Raji (cell line): ENCODE measurements around the gene ITGA8.

Experiments used
- POLR2A ChIP-seq: IDR thresholded peaks from 2 replicates; pipeline ENCODE4 v1.6.1; 2011; ENCODE audit warnings: low read depth, low read length, control low read depth; ENCODE audit not compliant: insufficient read depth

Gene ITGA8

DNA sequence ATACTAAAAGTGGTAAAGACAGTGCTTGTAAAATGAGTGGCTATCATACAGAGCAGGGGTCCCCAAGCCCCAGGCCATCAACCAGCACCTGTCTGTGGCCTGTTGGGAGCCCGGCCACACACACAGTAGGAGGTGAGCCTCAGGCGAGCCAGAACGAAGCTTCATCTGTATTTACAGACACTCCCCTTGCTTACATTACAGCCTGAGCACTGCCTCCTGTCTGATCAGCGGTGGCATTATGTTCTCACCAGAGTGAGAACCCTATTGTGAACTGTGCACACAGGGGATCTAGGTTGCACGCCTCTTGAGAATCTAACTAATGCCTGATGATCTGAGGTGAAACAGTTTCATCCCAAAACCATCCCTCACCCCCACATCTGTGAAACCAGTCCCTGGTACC is 58.7 kb downstream of the ITGA8 start:
- TF ChIP-seq POLR2A: no peak

DNA sequence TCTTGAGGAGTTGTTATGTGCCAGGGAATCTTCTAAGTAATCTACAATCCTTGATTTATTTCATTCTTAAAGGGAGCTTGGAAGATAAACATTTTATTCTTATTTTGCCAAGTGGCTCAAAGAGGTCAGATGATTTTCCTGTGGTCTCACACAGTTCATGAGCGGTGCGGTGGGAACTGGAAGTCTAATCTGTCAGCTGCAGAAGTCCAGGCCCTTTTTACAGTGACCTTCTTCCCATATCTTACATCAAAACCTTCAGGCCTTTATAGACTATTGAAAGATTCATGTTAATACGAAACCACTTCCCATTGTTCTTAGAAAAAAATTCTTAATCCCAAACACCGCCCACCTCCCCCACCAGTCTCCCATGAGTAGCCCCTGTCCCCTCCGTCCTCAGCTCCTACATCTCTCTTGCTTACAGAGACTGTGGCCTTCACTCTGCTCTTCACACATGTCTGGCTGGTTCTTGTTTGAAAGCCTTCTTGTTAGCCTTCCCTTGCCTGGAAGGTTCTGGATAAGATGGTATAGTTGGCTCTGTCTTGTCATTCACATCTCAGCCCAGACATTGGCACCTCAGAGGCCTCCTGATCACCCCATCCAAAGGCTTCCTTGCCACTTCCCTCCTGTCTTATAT is 61.5 kb downstream of the ITGA8 start:
- TF ChIP-seq POLR2A: no peak

DNA sequence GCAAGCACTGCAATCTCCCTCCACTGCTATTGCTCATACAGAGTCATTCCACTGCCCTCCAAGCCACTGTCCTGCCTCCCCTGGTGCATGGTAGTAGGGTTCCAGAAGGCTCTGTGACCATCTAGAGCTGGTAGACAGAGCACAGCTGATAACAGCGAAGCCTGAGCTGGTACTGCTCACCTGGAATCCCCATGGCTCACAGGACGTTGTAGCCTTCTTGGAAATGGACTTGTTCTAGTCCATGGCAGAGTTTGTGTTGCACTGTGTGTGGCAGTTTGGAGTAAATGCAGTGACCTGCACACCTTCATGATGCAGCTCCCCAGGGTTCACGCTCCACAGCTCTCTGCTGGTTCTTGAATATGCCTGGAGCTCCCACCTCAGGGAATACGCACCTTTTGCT is 67.0 kb downstream of the ITGA8 start:
- no peak for TF ChIP-seq POLR2A

DNA sequence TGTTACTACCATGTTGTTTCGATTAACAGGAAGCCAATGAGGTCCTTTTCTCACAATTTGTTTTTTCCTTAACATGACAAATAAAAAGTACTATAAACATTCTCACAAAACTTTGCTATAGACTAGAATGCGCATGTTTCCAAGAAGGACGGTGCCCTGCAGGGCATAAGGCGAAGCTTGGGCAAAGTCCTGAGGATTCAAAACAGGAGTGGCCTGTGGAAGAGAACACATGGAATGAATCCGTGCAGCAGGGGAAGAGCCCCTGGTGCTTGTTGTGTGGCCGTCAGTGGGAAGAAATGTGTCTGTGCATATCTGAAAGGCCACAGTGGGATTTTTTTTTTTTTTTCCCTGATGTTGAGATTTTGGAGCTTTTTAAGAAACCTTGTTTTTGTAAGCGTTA is 67.6 kb downstream of the ITGA8 start:
- TF ChIP-seq POLR2A: no peak

DNA sequence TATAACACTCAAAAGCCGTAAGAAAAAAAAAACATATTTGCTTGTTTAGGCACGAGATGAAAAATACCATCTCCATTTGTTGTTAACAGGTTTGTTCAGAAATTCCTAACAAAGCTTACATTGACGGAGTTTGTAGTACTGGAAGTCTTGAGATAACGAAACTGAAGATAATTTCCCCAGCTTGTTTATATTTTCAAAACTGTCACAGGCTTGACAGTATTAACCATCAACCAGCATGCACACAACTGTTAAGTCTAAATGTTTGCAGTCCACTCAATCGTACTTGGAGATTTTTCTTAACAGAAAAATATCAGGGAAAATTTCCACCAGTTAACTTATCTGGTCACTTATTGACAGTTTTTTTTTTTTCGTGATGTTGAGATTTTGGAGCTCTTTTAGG is 68.5 kb downstream of the ITGA8 start:
- TF ChIP-seq POLR2A: no peak

DNA sequence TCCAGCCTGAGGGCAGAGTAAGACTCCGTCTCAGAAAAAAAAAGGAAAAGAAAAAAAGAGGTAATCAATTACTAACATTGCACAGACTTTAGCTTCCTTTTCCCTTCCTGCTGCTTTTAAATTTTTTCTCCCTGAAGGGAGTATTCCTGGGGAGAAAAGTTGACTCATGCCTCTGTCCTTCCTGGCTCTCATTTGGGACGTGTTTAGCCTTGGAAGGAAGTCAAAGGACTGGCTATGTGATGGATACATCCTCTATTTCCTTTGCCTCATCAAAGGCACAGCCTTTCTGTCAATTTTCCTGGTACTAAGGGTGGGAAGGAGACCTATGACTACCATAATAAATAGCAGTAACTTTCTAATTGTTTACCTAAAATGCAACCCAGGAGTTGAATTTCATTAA is 77.6 kb downstream of the ITGA8 start:
- TF ChIP-seq POLR2A: no peak

DNA sequence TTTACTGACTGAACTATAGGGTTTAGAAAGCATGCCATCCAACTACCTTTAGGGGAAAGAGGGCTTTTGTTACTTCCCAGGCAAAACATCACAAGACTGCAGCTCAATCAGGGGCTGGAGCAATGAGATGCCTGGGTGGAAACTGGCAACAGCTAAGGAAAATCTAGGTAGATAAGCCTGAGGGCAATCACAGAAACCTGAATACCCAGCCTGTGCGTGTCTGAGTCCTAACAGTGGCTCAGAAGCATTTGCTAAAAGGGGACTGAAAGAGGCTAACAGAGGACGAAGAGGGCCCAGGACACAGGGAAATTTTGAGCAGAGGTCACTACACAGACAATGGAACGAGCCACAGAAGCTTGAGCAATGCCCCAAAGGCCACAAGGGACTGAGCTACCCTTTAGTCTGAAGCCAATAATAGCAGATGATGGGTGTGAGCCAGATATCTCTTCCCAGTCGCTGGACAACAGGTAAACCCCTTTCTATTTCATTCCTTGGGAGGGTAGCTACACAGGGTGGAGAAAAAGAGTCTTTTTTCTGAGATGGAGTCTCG is 79.1 kb downstream of the ITGA8 start:
- no peak for TF ChIP-seq POLR2A

DNA sequence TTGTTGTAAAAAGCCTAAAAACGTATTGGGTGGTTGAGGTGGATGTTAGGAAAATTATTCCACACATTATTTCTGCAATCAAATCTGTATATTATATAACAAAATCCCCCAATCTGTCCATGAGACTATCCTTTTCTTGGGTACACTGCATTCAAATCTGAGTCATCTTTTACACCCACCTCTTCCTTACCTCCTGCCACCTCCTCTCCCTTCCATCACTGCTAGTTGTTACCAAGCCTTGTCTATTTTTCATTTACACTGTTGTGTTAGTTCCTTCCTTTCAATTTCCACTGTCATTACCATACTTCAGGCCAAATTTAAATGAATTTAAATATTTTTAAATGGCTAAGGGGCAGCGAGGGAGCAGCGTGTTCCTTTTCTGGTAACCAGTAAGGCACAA is 83.3 kb downstream of the ITGA8 start:
- TF ChIP-seq POLR2A: no peak

DNA sequence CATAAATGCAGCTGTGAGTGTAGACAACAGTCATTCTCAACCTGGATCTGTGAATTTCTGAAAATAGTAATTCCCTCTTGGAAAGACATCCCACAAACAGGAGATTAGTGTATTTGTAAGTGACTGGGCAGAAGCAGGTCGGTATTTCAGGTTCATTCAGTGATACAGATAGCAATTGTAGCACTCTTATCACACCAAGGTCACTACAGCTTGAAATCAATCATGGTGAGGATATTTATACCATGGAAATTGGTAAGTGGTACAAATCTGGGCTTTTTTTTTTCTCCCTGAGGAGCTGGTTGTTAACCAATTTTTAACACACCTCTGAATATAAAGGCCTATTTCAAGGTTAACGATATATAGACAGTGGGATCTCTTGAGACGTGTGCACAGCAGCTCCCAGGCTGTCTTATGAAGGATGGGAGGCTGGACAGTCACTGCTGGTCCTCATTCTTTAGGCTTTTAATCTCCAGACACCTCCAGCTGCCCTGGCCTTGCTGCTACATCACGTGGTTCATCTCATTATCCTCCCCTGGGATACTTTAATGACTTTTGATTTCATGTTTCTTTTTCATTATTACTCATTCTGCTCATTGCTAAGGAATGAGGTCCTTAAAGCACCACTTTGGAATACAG is 87.1 kb downstream of the ITGA8 start:
- no peak for TF ChIP-seq POLR2A

DNA sequence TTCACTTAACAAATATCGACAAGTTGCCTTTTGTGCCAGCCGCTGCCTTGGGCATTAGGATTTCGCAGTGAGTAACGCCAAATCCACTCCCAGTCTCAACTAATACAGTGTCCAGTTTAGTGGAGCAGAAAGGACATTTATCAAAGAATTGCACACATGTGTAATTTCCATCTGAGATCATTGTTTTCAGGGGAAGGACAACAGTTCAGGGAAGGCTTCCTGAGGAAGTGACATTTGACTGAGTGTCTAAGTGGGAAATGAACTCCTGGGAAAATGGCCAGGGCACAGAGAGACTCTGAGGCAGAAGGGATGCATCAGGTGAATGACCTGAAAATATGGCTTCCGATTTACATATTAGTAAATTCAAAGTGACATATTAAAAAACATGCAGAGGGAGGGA is 89.4 kb downstream of the ITGA8 start:
- no peak for TF ChIP-seq POLR2A

DNA sequence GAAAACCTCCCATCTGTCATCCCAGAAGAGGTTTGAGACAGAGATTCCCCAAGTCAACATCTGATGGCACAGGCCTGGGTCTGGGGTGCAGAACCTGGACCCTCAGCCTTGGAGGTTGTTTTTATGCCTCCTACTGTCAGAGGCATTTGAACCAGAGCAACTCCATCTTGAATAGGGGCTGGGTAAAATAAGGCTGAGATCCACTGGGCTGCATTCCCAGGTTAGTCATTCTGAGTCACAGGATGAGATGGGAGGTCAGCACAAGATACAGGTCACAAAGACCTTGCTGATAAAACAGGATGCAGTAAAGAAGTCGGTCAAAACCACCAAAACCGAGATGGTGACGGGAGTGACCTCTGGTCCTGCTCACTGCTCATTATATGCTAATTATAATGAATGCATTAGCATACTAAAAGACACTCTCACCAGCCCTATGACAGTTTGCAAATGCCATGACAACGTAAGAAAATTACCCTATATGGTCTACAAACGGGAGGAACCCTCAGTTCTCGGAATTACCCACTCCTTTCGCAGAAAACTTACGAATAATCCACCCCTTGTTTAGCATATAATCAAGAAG is 92.0 kb downstream of the ITGA8 start:
- TF ChIP-seq POLR2A: no peak

DNA sequence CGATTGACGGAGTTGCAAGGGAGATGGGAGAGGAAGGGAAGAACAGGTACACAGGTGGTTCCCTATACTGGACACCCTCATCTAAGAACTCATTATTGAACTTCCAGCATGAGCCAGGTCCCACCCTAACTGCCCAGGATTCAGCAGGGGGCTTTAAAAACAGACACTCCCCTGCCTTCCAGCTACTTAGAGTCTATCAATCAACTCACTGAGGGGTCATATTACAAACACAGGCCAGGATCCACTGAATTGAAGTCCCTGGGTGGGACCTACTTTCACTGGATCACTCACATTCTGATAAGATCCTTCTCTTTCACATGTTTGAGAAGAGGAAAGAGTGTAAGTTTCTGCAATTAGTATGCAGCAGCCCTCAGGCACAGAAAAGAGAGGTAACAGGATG is 92.8 kb downstream of the ITGA8 start:
- TF ChIP-seq POLR2A: no peak

DNA sequence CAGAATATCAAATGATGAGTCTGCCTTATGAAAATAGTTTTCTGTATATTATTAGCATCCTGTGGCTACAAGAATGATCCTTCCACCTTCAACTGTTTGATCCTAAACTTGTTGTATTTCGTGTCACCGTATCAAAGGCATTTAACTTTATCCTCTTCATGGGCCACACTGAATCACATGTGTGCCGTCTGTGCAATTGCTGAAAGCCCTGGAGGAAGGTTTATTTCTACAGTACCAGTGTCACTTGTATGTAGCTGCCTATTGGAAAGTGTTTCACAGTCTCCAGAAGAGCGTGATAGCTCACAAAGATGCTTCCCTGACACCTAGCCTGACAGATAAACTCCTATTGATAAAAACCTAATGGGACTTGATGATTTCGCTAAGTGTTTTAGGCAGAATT is 94.5 kb downstream of the ITGA8 start:
- no peak for TF ChIP-seq POLR2A

DNA sequence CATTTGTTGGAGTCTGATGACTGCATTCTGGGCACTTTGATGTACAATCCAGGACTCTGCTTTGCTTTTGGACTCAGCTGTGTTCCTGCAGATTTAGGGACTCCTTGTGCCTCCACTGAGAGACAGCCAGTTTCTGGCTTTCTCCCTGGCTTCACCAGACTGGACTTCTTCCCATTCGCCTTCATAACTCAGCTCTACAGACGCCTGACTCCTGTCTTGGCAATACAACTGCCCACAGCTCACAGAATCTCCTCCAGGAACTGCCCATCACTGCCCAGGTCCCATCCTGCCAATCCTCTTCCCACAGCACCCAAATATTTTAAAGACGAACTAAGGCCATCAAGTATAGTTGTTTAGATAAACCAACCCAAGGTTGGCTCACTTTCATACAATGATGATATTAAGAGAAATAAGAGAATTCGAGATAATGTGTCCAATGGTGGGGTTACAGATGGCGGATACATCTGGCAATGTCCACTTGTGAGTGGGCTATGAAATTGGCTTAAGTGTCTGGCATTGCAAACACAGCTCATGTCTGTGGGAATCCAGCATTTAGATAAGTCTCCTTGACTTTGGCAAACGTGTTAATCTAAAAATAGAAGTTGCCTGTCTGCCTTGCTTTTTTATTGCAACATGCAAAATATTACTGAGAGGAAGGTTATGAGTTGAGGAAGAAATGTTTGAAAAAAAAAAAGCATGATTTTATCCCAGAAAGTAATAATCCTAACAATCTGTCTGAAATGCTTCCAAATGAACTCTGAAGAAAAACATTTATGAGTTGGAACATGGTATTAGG is 95.1 kb downstream of the ITGA8 start:
- TF ChIP-seq POLR2A: no peak

DNA sequence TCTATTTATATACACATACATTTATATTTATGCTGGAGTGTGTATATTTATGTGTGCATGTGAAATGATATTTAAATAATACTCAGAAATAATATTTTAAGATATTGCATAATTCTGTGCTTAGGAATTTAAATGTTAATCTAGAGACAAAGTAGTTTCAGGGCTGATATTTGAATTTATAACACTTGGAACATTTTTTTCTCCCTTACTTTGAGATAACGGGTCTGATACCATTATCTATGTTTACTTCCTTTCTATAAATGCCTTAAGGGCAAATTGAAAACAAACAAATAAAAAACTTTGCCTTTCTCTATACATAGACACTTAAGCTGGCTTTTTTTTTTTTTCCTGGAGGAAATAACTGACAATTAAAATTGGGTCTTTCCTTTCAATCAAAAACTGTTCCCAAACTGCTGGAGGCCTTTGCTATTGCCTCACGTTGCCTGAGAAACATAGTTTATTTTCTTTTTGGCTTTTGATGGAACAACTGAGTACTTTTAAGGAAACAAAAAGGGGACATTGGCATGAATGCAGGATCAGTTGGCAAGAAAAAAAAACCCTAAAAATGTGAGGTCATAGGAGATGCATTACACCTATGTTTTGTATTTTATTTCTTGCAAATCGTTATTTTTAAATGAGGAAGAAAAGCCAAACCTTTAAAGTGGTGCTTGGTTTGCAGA is 98.7 kb downstream of the ITGA8 start:
- no peak for TF ChIP-seq POLR2A
